SK-MEL-5 (cell line): ENCODE results near the gene PPP1R9B. TPM values are rescaled to one million over a fixed set of nuclear protein-coding genes. Genes with fewer than 3 reads are reported as not detected.

Source experiments
- DNase-seq: peaks from one replicate; pipeline ENCODE4 v3.0.0-alpha.2; 2016; ENCODE audit warnings: low read depth, low spot score
- in situ Hi-C: cut with HindIII; loops from 2 replicates; pipeline ENCODE4 v1.10.0; 2016; ENCODE audit warnings: low sequenced_read_pairs, high pct_unique_total_duplicates, low pct_unique_long_range_greater_than_20kb
- total RNA-seq: library from RNA; depleted of rRNA; stranded (reverse); fragments of >200 nt; shearing (Covaris generic); gene quantifications from 2 replicates; pipeline ENCODE4 v1.2.3, GENCODE V29; 2014

PPP1R9B gene
- total RNA-seq, 1 experiment from 2014 or later: 36.2 TPM

DNA sequence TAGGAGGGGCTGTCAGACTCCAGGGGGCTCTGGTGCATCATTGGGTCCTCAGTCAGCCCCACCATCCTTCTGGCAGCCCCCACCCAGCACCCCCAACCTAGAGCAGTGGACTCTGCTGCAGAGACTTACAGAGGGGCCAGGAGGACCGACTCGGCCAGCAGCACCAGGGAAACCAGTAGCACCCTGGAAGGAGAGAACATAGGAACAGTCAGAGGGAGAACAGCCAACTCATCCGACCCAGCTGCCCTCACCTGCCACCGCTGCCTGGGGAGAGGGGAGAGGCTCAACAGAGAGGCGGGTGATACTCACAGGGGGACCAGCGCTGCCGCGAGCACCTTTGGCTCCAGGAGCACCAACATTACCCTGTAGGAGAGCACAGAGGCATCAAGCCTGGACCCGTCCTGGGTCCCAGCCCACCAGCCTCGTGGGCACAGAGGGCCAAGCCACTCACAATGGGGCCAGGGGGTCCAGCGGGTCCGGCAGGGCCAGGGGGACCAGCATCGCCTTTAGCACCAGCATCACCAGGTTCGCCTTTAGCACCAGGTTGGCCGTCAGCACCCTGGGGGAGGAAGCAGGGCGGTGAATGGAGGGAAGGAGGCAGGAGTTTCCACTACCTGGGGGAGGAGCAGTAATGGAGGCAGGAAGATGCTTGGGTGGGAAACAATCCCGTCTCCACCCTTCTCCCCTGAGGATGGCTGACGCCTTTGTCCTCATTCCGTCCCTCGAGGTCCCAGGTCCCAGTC, 39.2 kb upstream of the PPP1R9B start:
- in situ Hi-C loops: no loop called here
- DNase-seq: no peak

DNA sequence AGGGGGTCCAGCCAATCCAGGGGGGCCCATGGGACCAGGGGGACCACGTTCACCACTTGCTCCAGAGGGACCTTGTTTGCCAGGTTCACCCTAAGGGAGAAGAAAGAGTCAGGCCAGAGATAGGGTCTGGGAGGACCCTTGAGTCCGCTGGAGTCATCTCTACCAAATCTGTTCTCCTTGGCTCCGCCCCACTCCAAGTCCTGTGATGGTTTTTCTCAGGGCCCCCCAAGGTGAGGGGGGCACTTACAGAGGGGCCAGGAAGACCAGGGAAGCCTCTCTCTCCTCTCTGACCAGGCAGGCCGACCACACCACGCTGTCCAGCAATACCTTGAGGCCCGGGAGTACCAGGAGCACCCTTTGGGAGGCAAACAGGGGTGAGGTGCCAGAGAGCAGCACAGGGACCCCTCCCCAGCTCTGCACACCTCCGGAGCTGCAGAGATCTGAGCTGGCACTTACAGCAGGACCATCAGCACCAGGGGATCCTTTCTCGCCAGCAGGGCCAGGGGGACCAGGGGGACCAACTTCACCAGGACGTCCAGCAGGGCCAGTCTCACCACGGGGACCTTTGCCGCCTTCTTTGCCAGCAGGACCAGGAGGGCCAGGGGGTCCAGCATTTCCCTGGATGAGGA, 38.6 kb upstream of the PPP1R9B start:
- in situ Hi-C loops: no loop called here
- DNase-seq: no peak

- in situ Hi-C loops: no loop called here
- DNase-seq: no peak
Measured at GRCh38 chr17:50188531-50188920, 38.0 kb upstream of the PPP1R9B start.

GRCh38 chr17:50187751-50188530, 37.5 kb upstream of the PPP1R9B start:
- DNase-seq: no peak

GRCh38 chr17:50187394-50187725, 36.9 kb upstream of the PPP1R9B start:
- in situ Hi-C loops: no loop called here
- DNase-seq: no peak

More at GRCh38 chr17:50187751-50188530, 37.5 kb upstream of the PPP1R9B start:
- in situ Hi-C loops: no loop called here

DNA sequence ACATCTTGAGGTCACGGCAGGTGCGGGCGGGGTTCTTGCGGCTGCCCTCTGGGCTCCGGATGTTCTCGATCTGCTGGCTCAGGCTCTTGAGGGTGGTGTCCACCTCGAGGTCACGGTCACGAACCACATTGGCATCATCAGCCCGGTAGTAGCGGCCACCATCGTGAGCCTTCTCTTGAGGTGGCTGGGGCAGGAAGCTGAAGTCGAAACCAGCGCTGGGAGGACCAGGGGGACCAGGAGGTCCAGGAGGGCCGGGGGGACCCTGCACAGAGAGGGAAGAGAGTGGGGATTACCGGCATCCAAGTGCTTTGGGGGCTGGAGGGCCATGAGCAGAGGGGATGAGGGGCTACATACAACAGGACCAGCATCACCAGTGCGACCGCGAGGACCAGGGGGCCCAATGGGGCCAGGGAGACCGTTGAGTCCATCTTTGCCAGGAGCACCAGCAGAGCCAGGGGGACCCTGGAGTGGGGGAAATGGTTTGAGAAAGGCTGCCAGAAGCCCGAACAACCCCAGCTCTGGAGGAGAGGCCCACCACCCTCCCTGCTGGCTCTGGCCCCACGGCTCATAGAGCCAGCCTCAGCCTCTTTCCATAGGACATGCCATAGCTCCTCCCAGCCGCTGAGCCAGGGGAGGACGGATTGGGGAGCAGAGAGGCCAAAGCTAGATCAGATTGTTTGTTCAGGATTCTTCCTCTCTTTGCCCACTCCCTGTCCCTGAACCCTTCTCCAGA, 36.4 kb upstream of the PPP1R9B start:
- in situ Hi-C loops: no loop called here
- DNase-seq: no peak

DNA sequence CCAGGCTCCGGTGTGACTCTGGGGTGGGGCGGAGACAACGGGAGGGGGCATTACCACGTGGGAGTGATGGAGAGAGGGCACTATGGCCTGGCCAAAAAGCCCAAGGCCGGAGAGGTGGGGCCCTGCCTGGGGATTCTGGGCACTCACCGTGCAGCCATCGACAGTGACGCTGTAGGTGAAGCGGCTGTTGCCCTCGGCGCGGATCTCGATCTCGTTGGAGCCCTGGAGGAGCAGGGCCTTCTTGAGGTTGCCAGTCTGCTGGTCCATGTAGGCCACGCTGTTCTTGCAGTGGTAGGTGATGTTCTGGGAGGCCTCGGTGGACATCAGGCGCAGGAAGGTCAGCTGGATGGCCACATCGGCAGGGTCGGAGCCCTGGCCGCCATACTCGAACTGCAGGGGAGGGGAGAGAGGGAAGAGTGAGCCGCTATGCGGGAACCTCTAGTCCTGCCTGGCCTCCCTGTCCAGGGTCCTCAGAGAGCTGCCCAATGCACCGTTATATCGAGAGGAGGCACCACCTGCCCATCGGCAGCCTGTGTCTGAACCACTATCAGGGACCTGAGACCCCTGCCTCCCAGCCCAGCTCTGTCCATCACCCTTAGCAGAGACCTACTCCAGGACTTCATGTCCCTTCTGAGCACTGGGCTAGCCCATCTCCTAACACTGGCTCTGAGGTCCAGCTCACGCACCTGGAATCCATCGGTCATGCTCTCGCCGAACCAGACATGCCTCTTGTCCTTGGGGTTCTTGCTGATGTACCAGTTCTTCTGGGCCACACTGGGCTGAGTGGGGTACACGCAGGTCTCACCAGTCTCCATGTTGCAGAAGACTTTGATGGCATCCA, 35.4 kb upstream of the PPP1R9B start:
- DNase-seq: no peak
- in situ Hi-C loops: no loop called here

DNA sequence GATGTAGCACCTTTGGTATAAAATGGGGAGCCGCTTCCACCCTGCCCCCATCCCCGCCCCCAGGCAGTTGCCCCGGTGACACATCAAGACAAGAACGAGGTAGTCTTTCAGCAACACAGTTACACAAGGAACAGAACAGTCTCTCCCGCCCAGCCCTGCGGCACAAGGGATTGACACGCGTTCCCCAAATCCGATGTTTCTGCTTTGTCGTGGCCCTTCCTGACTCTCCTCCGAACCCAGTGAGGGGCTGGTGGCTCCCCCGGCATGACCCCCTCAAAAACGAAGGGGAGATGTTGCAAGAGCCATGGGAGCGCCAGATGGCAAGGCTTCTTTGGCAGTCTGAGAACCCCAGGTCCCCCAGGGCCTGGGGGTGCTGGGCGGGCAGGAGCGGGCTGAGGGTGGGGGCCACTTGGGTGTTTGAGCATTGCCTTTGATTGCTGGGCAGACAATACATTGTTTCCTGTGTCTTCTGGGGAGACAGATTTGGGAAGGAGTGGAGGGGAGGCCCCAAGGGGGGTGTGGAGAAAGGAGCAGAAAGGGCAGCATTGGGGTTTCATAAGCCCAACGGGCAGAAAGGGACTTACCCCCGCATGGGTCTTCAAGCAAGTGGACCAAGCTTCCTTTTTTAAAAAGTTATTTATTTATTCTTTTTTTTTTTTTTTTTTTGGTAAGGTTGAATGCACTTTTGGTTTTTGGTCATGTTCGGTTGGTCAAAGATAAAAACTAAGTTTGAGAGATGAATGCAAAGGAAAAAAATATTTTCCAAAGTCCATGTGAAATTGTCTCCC, 34.3 kb upstream of the PPP1R9B start:
- in situ Hi-C loops: no loop called here
- no peak for DNase-seq

DNA sequence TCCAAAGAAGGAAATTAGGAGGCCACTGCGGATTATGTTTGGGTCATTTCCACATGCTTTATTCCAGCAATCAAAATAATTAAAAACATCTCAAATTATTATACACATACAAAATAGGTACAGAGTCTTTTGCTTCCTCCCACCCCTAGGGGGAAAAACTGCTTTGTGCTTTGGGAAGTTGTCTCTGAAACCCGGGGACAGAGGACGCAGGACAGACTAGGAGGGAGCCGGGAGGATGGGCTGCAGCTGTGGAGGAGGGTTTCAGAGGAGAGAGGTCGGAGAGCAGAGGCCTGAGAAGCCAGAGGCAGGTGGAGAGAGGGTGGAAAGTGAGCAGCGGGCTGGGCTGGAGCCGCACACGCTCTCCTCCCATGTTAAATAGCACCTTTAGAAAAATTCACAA, 33.6 kb upstream of the PPP1R9B start:
- in situ Hi-C loops: no loop called here
- DNase-seq: no peak

DNA sequence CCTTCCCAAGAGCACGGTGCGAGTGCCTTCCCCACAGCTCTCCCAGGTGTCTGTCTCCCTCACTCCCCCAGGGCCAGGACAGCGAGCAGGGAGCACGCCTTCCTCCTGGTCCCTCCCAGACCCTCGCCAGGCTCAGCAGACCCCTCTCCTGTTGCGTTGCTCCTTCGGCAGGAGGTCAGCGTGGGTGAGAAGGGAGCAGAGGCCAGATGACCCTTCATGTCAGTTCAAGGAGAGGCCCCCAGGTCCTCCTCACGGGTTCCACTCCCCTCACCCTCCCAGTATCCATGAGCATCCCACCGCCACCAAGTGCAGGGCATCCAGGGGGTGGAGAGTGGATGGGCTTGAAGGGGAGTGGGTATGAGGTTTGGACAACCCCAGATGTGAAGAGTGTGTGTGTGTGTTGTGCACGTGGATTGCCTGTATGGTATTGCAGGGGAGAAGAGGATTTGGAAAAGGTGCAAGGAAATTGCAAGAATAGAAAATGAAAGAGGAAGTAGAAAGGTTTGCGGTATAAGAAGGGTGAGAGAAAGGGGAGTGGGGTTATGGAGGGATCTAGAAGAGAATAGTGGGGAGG, 33.0 kb upstream of the PPP1R9B start:
- no peak for DNase-seq
- in situ Hi-C loops: no loop called here

- in situ Hi-C loops: no loop called here
- no peak for DNase-seq
Measured at GRCh38 chr17:50182783-50183420, 32.4 kb upstream of the PPP1R9B start.

- in situ Hi-C loops: no loop called here
- peak; percentile 30 for DNase-seq
Measured at GRCh38 chr17:50181591-50182560, 31.4 kb upstream of the PPP1R9B start.

DNA sequence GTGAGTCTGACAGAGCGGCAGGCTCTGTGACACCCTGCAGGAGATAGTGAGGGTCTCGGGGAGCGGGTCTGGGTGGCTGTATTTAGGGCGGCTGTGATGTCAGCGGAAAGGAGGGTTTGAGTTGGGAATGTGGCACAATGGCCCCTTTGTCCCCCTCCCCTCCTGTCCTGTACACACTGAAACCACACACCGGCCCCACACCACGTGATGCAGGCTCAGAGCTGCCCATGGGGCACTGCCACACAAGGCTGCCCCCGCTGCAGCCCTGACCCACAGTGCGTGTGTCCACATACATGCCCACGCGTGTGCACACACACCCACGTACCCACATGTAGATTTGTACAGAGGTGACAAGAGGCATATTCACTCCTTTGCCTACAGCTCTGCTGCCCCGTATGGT, 30.7 kb upstream of the PPP1R9B start:
- in situ Hi-C loops: no loop called here
- peak; percentile 91 for DNase-seq

GRCh38 chr17:50180620-50181019, 30.1 kb upstream of the PPP1R9B start:
- in situ Hi-C loops: no loop called here
- DNase-seq: no peak

- in situ Hi-C loops: no loop called here
Measured at GRCh38 chr17:50180111-50180510, 29.6 kb upstream of the PPP1R9B start.

More at GRCh38 chr17:50180111-50180510, 29.6 kb upstream of the PPP1R9B start:
- DNase-seq: no peak
